Endothelial cell of umbilical vein (primary cell): ENCODE results near the gene DCP2. TPM values are rescaled to one million over a fixed set of nuclear protein-coding genes. Genes with fewer than 3 reads are reported as not detected.

Experiments
- BruUV-seq: library from RNA; stranded (reverse); fragments of 400-500 nt; replicated peaks from 2 replicates; lab custom pipeline; 2021; lab: Mats Ljungman, UMichigan
- CTCF ChIA-PET: fragments of 300-600, 350-600 bp; sonication (Branson Sonifier 250); formaldehyde crosslinking; loops from one replicate; lab custom pipeline; 2021; ENCODE audit warnings: antibody characterized with exemption, inconsistent platforms; lab: Charles Lee
- POLR2A ChIA-PET: fragments of 300-600, 350-600 bp; sonication (Branson Sonifier 250); formaldehyde crosslinking; loops from one replicate; lab custom pipeline; 2021; ENCODE audit warnings: antibody characterized with exemption, inconsistent platforms; lab: Charles Lee
- DNase-seq: peaks from one replicate; pipeline ENCODE4 v3.0.0-alpha.2; 2011; ENCODE audit warnings: low read depth, low spot score
- FAIRE-seq: peaks from 2 replicates; lab custom pipeline; 2011; peaks lifted over from hg19 to GRCh38; lab: Jason Lieb, UNC
- H2AFZ ChIP-seq: 2 replicates; pipeline ENCODE4 v1.6.0; 2012; ENCODE audit warnings: low read depth, low read length, control low read depth, inconsistent platforms
- H3K27ac ChIP-seq: 2 replicates; pipeline ENCODE4 v1.5.1; 2011; ENCODE audit warnings: low read depth, mild to moderate bottlenecking, control low read depth, low read length, moderate library complexity; ENCODE audit not compliant: insufficient read depth
- H3K27me3 ChIP-seq, 2 experiments: 2 replicates each; pipeline versions ENCODE4 v1.6.0 to v1.6.1; 2011; ENCODE audit warnings: low read length in 2 of 2, mixed read lengths in 1 of 2; ENCODE audit not compliant: control insufficient read depth in 2 of 2, insufficient read depth in 2 of 2
- H3K36me3 ChIP-seq, 2 experiments: 2 replicates in 1 of 2; 3 replicates in 1 of 2; pipeline ENCODE4 v1.5.1; 2011; ENCODE audit warnings: low read length in 2 of 2, mild to moderate bottlenecking in 1 of 2, moderate library complexity in 1 of 2; ENCODE audit not compliant: control insufficient read depth in 2 of 2, insufficient read depth in 2 of 2; ENCODE audit errors: extremely low read depth in 1 of 2
- H3K4me1 ChIP-seq: 3 replicates; pipeline ENCODE4 v1.5.1; 2011; ENCODE audit warnings: mild to moderate bottlenecking, low read length; ENCODE audit not compliant: control insufficient read depth, insufficient read depth; ENCODE audit errors: extremely low read depth
- H3K4me2 ChIP-seq: 2 replicates; pipeline ENCODE4 v1.6.1; 2011; ENCODE audit warnings: low read length, control low read depth, mixed read lengths; ENCODE audit not compliant: insufficient read depth
- H3K4me3 ChIP-seq, 3 experiments: fragments of 200-600 bp in 1 of 3; sonication (generic), shearing (Covaris generic) in 1 of 3; replicated peaks in 1 of 3; 2 replicates each; pipeline ENCODE4 v1.5.1; 2011 to 2016; ENCODE audit warnings: control low read depth in 3 of 3, low read length in 3 of 3, mild to moderate bottlenecking in 2 of 3, inconsistent platforms in 1 of 3, low read depth in 1 of 3, moderate library complexity in 1 of 3; ENCODE audit not compliant: insufficient read depth in 1 of 3
- H3K79me2 ChIP-seq: 2 replicates; pipeline ENCODE4 v1.6.0; 2012; ENCODE audit warnings: low read length, inconsistent platforms; ENCODE audit not compliant: control insufficient read depth, insufficient read depth
- H3K9ac ChIP-seq: replicated peaks from 2 replicates; pipeline ENCODE3; 2011; ENCODE audit warnings: low read length, control low read depth; ENCODE audit not compliant: insufficient read depth; ENCODE audit errors: extremely low read depth
- H3K9me1 ChIP-seq: replicated peaks from 3 replicates; pipeline ENCODE4 v1.6.0; 2011; ENCODE audit warnings: mild to moderate bottlenecking, low read length; ENCODE audit not compliant: control insufficient read depth, insufficient read depth; ENCODE audit errors: extremely low read depth
- H3K9me3 ChIP-seq: replicated peaks from 2 replicates; pipeline ENCODE4 v1.5.1; 2012; ENCODE audit warnings: low read length, inconsistent platforms; ENCODE audit not compliant: control insufficient read depth, insufficient read depth
- H4K20me1 ChIP-seq: replicated peaks from 2 replicates; pipeline ENCODE3; 2011; ENCODE audit warnings: mild to moderate bottlenecking, low read length; ENCODE audit not compliant: control insufficient read depth, insufficient read depth; ENCODE audit errors: extremely low read depth
- EZH2 ChIP-seq: IDR thresholded peaks from 2 replicates; pipeline ENCODE4 v1.6.1; 2012; ENCODE audit warnings: borderline replicate concordance, low read depth, mild to moderate bottlenecking, moderate library complexity, low read length, inconsistent platforms; ENCODE audit not compliant: severe bottlenecking
- FOS ChIP-seq: IDR thresholded peaks from 2 replicates; pipeline ENCODE4 v1.6.1; 2011; ENCODE audit warnings: mild to moderate bottlenecking, low read length, moderate library complexity, borderline replicate concordance; ENCODE audit not compliant: insufficient read depth
- GATA2 ChIP-seq: IDR thresholded peaks from 2 replicates; pipeline ENCODE4 v1.7.0; 2011; ENCODE audit warnings: low read depth, mild to moderate bottlenecking, moderate library complexity, mixed read lengths, low read length; ENCODE audit not compliant: insufficient read length, insufficient read depth
- JUN ChIP-seq: IDR thresholded peaks from 2 replicates; pipeline ENCODE4 v1.6.1; 2011; ENCODE audit warnings: borderline replicate concordance, low read depth; ENCODE audit not compliant: insufficient read length, insufficient read depth
- MYC ChIP-seq: IDR thresholded peaks from one replicate; pipeline ENCODE4 v1.6.1; 2011; ENCODE audit warnings: mild to moderate bottlenecking, low read depth, low read length
- POLR2A ChIP-seq: IDR thresholded peaks from 2 replicates; pipeline ENCODE4 v1.6.1; 2012; ENCODE audit warnings: low read depth, mild to moderate bottlenecking, control low read depth, low read length
- POLR2AphosphoS5 ChIP-seq: IDR thresholded peaks from 2 replicates; pipeline ENCODE4 v1.6.1; 2012; ENCODE audit warnings: low read depth, mild to moderate bottlenecking, control low read depth, low read length, moderate library complexity; ENCODE audit not compliant: insufficient read depth
- dilution Hi-C: fragments of 300-500 bp; cut with MboI; formaldehyde crosslinking; loops from one replicate; pipeline ENCODE4 v1.15.0; 2019; ENCODE audit warnings: low sequenced_read_pairs; ENCODE audit not compliant: extremely low pct_ligation_motif_present
- intact Hi-C: fragments of 100-400 bp; cut with micrococcal nuclease; formaldehyde crosslinking; loops from one replicate; pipeline ENCODE4 v1.10.0; 2022
- polyA plus RNA-seq, 4 experiments: library from polyadenylated mRNA; depleted of rRNA in 3 of 4; stranded (reverse) in 3 of 4; unstranded in 1 of 4; fragments of >200 nt; gene quantifications; 2 replicates each; pipeline versions ENCODE4 v1.2.1 to v1.2.3, GENCODE V29; 2011 to 2012; ENCODE audit warnings: missing spikeins in 1 of 4
- total RNA-seq: library from RNA; stranded (reverse); gene quantifications from 2 replicates; pipeline ENCODE4 v1.2.3, GENCODE V29; 2021
- TF ChIP-seq, protein P1 (sequence below): IDR thresholded peaks from 2 replicates; pipeline ENCODE4 v1.6.1; 2011; ENCODE audit not compliant: insufficient read depth, insufficient read length
- TF ChIP-seq, protein P2 (sequence below), 2 donors: IDR thresholded peaks; 1 replicate in 1 of 2; 2 replicates in 1 of 2; pipeline ENCODE4 v1.5.1; 2011; ENCODE audit warnings: low read length in 2 of 2, mild to moderate bottlenecking in 2 of 2, moderate library complexity in 2 of 2, control low read depth in 1 of 2, inconsistent platforms in 1 of 2, low read depth in 1 of 2; ENCODE audit not compliant: insufficient read depth in 1 of 2; ENCODE audit errors: extremely low read depth in 1 of 2

Gene DCP2
- total and polyA plus RNA-seq, 2 donors (not counting 3 experiments of a cell fraction or from before 2014, with no cell fraction given), result 11.3 to 60.0 TPM

DNA sequence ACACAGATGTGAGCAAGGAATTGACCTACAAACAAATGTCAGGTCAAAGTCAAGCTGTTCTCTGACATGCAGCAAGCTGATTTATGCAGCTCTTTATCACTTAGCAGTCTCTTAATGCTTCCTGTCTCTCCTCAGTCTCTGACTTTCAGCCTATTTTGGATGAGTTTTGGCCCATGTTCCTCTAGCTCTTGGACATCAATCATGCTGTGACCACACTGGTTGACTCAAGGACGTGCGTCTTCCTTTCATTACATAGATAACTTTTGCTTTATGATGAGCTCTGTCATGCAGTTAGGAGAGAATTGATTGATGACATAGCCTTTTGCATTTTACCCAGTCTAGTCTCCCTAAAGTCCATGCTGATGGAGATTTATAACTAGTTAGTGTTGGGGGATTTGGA is 45.1 kb upstream of the DCP2 start:
- no peaks in the 10 kb centered on the region for H3K9me1 ChIP-seq
- TF ChIP-seq, protein P1, sequence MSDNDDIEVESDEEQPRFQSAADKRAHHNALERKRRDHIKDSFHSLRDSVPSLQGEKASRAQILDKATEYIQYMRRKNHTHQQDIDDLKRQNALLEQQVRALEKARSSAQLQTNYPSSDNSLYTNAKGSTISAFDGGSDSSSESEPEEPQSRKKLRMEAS, result no peak
- TF ChIP-seq JUN (no peak), POLR2AphosphoS5 (no peak), POLR2A (no peak), FOS (no peak), MYC (no peak), GATA2 (no peak), EZH2 (no peak)
- TF ChIP-seq, protein P2, sequence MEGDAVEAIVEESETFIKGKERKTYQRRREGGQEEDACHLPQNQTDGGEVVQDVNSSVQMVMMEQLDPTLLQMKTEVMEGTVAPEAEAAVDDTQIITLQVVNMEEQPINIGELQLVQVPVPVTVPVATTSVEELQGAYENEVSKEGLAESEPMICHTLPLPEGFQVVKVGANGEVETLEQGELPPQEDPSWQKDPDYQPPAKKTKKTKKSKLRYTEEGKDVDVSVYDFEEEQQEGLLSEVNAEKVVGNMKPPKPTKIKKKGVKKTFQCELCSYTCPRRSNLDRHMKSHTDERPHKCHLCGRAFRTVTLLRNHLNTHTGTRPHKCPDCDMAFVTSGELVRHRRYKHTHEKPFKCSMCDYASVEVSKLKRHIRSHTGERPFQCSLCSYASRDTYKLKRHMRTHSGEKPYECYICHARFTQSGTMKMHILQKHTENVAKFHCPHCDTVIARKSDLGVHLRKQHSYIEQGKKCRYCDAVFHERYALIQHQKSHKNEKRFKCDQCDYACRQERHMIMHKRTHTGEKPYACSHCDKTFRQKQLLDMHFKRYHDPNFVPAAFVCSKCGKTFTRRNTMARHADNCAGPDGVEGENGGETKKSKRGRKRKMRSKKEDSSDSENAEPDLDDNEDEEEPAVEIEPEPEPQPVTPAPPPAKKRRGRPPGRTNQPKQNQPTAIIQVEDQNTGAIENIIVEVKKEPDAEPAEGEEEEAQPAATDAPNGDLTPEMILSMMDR (IDR thresholded peaks at IDR 0.05; ENCODE audit: extremely low read depth in 1 of 2, insufficient read depth in 1 of 2, low read depth in 1 of 2, low read length in 2 of 2), result no peak
- no peaks in the 10 kb centered on the region for H3K27me3 ChIP-seq
- ChIA-PET POLR2A (no interaction called here), CTCF (no interaction called here)
- H3K36me3 ChIP-seq, result no peaks in the 10 kb centered on the region
- intact Hi-C loops, result no loop called here
- DNase-seq (no peak), FAIRE-seq (no peak)
- H3K27ac ChIP-seq, result no peak overlapping the region
- H3K4me2 ChIP-seq, result no peak overlapping the region
- no peaks in the 10 kb centered on the region for H3K79me2 ChIP-seq
- no peak overlapping the region for H3K9ac ChIP-seq
- no TSS peak for BruUV-seq
- dilution Hi-C loops, result no loop called here
- H2AFZ ChIP-seq, result no peak overlapping the region
- H3K4me3 ChIP-seq, result no peak overlapping the region
- no peaks in the 10 kb centered on the region for H3K9me3 ChIP-seq
- no peaks in the 10 kb centered on the region for H4K20me1 ChIP-seq
- peaks cover 2% of the 10 kb centered on the region for H3K4me1 ChIP-seq
